NCI-H526 treated with DMSO at 0.1 percent for 48 hours (cell line): ENCODE results near the gene NCCRP1.

Experiments
- DNase-seq: peaks from one replicate; lab custom pipeline; 2025; lab: John Stamatoyannopoulos, UW

NCCRP1 gene

GRCh38 chr19:39165857-39166256, 30.9 kb upstream of the NCCRP1 start:
- no peak for DNase-seq

GRCh38 chr19:39166571-39167391, 30.0 kb upstream of the NCCRP1 start:
- peak; percentile 42 for DNase-seq

GRCh38 chr19:39167461-39168257, 29.1 kb upstream of the NCCRP1 start:
- peak; percentile 65 for DNase-seq

- no peak for DNase-seq
These were observed 28.3 kb upstream of the NCCRP1 start for GRCh38 chr19:39168258-39169142.

- DNase-seq, result no peak
These were observed 27.5 kb upstream of the NCCRP1 start for GRCh38 chr19:39169143-39169810.

- no peak for DNase-seq
These were observed 26.2 kb upstream of the NCCRP1 start for GRCh38 chr19:39170386-39171231.

GRCh38 chr19:39171479-39172465, 25.0 kb upstream of the NCCRP1 start:
- DNase-seq, result no peak

- no peak for DNase-seq
These were observed 23.9 kb upstream of the NCCRP1 start for GRCh38 chr19:39172700-39173501.

GRCh38 chr19:39173502-39173991, 23.2 kb upstream of the NCCRP1 start:
- no peak for DNase-seq

- DNase-seq, result no peak
These were observed 22.6 kb upstream of the NCCRP1 start for GRCh38 chr19:39174142-39174541.

GRCh38 chr19:39174558-39175544, 21.9 kb upstream of the NCCRP1 start:
- DNase-seq, result no peak

- no peak for DNase-seq
These were observed 21.2 kb upstream of the NCCRP1 start for GRCh38 chr19:39175564-39175963.

- no peak for DNase-seq
These were observed 19.6 kb upstream of the NCCRP1 start for GRCh38 chr19:39177110-39177699.

- no peak for DNase-seq
These were observed 19.0 kb upstream of the NCCRP1 start for GRCh38 chr19:39177736-39178135.

- DNase-seq, result no peak
These were observed 18.3 kb upstream of the NCCRP1 start for GRCh38 chr19:39178296-39179006.

- no peak for DNase-seq
These were observed 17.0 kb upstream of the NCCRP1 start for GRCh38 chr19:39179754-39180153.
